ENCODE results near the gene P2RX3. TPM values are rescaled to one million over a fixed set of nuclear protein-coding genes. Genes with fewer than 3 reads are reported as not detected.
"Not testable (repeated sequence)": the region's sequence is repeated elsewhere in the genome, so short reads cannot be mapped to it uniquely, and the experiment has no call there.

Gene P2RX3
- total and polyA plus RNA-seq, 9 donors: 0.12 to 0.13 TPM; not detected in 7

GRCh38 chr11:57332694-57333440 is 5.3 kb upstream of the P2RX3 start:
- no peak for TF ChIP-seq POLR2A (IDR thresholded peaks at IDR 0.05)
- no peak for TF ChIP-seq EP300 (IDR thresholded peaks at IDR 0.05)
- TF ChIP-seq CTCF (IDR thresholded peaks at IDR 0.05): no peak
- intact Hi-C loops (cut with DNase I): loop anchor here in 1 of 4 donors (10.0 kb wide), 1 partner anchor 92 kb away; the partner anchor contains the start of gene SLC43A3
- DNase-seq: no peak
- no peak overlapping the region for H3K4me3 ChIP-seq
- H3K27me3 ChIP-seq: no peaks in the 10 kb centered on the region
- H3K27ac ChIP-seq: no peak overlapping the region
- WGBS, 3 donors: 83 to 90% (median 89%) methylated on average over 11 of the region's 11 CpGs
- H3K9me3 ChIP-seq: no peaks in the 10 kb centered on the region
- no peaks in the 10 kb centered on the region for H3K36me3 ChIP-seq
- H3K4me1 ChIP-seq (ENCODE audit: insufficient read depth): peaks cover 6% of the 10 kb centered on the region

DNA sequence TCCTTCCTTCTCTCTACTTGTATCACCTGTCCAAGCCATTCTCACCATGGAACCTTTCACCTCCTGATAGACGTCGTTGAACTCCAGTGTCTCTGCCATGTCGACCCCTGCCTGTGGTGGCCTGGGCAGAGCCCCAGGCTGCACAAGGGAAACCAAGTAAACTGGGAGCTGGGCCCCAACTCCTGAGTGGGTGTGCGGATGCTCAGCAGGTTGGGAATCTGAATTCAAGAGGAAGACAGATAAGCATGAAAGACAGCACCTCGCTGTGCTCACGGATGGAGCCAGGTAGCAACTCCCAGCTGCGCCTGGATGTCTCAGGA is 3.2 kb upstream of the P2RX3 start:
- H3K4me3 ChIP-seq: peak overlapping the region; percentile 83
- peak overlapping the region; percentile 82 to 84 for H3K27ac ChIP-seq
- TF ChIP-seq EP300 (IDR thresholded peaks at IDR 0.05): no peak
- TF ChIP-seq POLR2A (IDR thresholded peaks at IDR 0.05): no peak
- TF ChIP-seq CTCF (IDR thresholded peaks at IDR 0.05): no peak
- peaks cover 6% of the 10 kb centered on the region for H3K4me1 ChIP-seq (ENCODE audit: insufficient read depth)
- DNase-seq: no peak
- H3K36me3 ChIP-seq: no peaks in the 10 kb centered on the region
- no peaks in the 10 kb centered on the region for H3K9me3 ChIP-seq
- WGBS, 3 donors: 3 to 7% (median 3%) methylated on average over 7 of the region's 7 CpGs
- intact Hi-C loops (cut with DNase I): loop anchor here in 2 of 4 donors (5.0 to 10.0 kb wide), 2 partner anchors 87 to 90 kb away; partner anchors contain the start of gene SLC43A3 (in 1 of the 2)
- H3K27me3 ChIP-seq: no peaks in the 10 kb centered on the region

- Histone ChIP-seq H3K27ac (peak within 1 kb of the TSS; percentile 82 to 84), H3K9me3 (no peaks in the 10 kb centered on the region), H3K4me1 (ENCODE audit: insufficient read depth) (peaks cover 6% of the 10 kb centered on the region), H3K27me3 (no peaks in the 10 kb centered on the region), H3K4me3 (peak within 1 kb of the TSS; percentile 83), H3K36me3 (no peaks in the 10 kb centered on the region)
- intact Hi-C loops (cut with DNase I): loop anchor here in 2 of 4 donors (5.0 to 10.0 kb wide), 2 partner anchors 87 to 89 kb away; partner anchors contain the start of gene SLC43A3 (in 1 of the 2)
- 0% methylated on average over 34 to 69 of the region's 69 CpGs for WGBS, 3 donors
- peak; percentile 85 to 91 (median 87) for DNase-seq
- peak; percentile 51 for TF ChIP-seq POLR2A (IDR thresholded peaks at IDR 0.05)
- TF ChIP-seq CTCF (IDR thresholded peaks at IDR 0.05): no peak
Measured at GRCh38 chr11:57335343-57336110, 2.6 kb upstream of the P2RX3 start, which contains the start of gene SSRP1. Gene SSRP1, minus strand, starts transcription at chr11:57335892. Its CDS starts 771 bp downstream, at chr11:57335121.

DNA sequence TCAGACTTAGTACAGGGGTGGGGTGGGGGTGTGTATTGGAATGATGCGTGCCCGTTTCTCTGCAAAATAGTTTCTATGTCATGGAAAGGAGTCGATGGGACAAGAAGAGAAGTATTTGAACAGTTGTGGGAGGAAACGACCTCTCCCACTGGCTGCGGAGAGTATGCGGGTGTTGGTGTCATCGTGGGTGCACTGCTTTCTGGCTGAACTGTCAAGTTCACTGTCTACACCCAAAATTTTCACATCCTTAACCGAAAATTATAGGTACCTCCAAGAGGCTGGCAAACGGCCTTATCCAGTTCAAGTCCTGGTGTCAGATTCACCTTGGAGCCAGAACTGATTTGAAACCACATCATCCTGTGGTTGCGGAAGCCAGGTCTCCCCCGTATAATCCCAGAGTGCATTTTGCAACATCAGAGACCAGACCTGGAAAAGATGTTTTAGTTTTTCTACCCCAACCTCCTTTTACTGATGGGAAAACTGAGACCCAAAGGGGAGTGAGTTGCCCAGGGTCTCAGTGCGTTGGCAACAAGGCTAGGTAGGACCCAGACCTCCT is 2.0 kb upstream of the P2RX3 start:
- peak in 1 of 5 donors; percentile 24 for DNase-seq

GRCh38 chr11:57336856-57337255 is 1.3 kb upstream of the P2RX3 start:
- not testable (repeated sequence) for H3K4me1 ChIP-seq (ENCODE audit: insufficient read depth); H3K9me3 ChIP-seq; DNase-seq; H3K27me3 ChIP-seq; H3K36me3 ChIP-seq; H3K4me3 ChIP-seq; H3K27ac ChIP-seq
- intact Hi-C loops (cut with DNase I): loop anchor here in 2 of 4 donors (5.0 to 10.0 kb wide), 2 partner anchors 85 to 88 kb away; partner anchors contain the start of gene SLC43A3 (in 1 of the 2)
- WGBS, 3 donors: 89 to 93% (median 90%) methylated on average over 6 of the region's 6 CpGs

More for the DNA sequence above, 2.0 kb upstream of the P2RX3 start:
- Histone ChIP-seq H3K27me3 (no peaks in the 10 kb centered on the region), H3K36me3 (no peaks in the 10 kb centered on the region), H3K4me3 (peak overlapping the region; percentile 83), H3K4me1 (ENCODE audit: insufficient read depth) (peaks cover 6% of the 10 kb centered on the region), H3K27ac (peak overlapping the region; percentile 82 to 84), H3K9me3 (no peaks in the 10 kb centered on the region)
- TF ChIP-seq EP300 (IDR thresholded peaks at IDR 0.05) (no peak), POLR2A (IDR thresholded peaks at IDR 0.05) (no peak), CTCF (IDR thresholded peaks at IDR 0.05) (no peak)
- intact Hi-C loops (cut with DNase I): loop anchor here in 2 of 4 donors (5.0 to 10.0 kb wide), 2 partner anchors 86 to 89 kb away; partner anchors contain the start of gene SLC43A3 (in 1 of the 2)
- WGBS, 3 donors: 14 to 15% (median 15%) methylated on average over 12 of the region's 12 CpGs

Data from ovary (tissue), 9 donors.